Measurements from ENCODE around the gene GOLGA8T.
"Not testable (repeated sequence)": the region's sequence is repeated elsewhere in the genome, so short reads cannot be mapped to it uniquely, and the experiment has no call there.

DNA sequence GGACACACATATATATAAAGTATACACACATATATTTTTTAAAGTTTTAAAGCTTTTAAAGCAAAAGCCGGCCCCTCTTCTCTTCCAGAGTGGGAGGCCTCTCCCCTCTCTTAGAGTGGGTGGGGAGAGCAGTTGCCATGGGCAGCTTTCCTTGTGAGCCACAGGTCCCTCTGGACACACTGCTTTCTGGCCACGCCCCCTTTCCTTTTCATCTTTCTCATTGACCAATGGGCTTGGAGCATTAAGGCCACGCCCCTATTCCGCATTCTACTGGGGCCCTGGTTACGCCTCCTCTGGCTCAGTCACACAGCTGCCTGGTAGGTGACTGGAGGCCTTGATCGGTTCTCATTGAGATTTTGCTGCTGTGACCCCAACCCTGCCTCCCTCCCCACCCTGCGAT lies at the start of gene GOLGA8T:
- TF ChIP-seq, protein P1, sequence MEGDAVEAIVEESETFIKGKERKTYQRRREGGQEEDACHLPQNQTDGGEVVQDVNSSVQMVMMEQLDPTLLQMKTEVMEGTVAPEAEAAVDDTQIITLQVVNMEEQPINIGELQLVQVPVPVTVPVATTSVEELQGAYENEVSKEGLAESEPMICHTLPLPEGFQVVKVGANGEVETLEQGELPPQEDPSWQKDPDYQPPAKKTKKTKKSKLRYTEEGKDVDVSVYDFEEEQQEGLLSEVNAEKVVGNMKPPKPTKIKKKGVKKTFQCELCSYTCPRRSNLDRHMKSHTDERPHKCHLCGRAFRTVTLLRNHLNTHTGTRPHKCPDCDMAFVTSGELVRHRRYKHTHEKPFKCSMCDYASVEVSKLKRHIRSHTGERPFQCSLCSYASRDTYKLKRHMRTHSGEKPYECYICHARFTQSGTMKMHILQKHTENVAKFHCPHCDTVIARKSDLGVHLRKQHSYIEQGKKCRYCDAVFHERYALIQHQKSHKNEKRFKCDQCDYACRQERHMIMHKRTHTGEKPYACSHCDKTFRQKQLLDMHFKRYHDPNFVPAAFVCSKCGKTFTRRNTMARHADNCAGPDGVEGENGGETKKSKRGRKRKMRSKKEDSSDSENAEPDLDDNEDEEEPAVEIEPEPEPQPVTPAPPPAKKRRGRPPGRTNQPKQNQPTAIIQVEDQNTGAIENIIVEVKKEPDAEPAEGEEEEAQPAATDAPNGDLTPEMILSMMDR (IDR thresholded peaks at IDR 0.05; ENCODE audit: poor library complexity, severe bottlenecking), result not testable (repeated sequence)
- TF ChIP-seq SMC3 (conservative IDR thresholded peaks at IDR 0.05; ENCODE audit: poor library complexity); EP300 (conservative IDR thresholded peaks at IDR 0.05; ENCODE audit: poor library complexity, severe bottlenecking); MXI1 (conservative IDR thresholded peaks at IDR 0.05; ENCODE audit: poor library complexity, severe bottlenecking); EZH2 (IDR thresholded peaks at IDR 0.05; ENCODE audit: borderline replicate concordance, insufficient read depth, low read length, poor library complexity, severe bottlenecking); TAF1 (IDR thresholded peaks at IDR 0.05; ENCODE audit: low read depth): not testable (repeated sequence)
- TF ChIP-seq, protein P2, sequence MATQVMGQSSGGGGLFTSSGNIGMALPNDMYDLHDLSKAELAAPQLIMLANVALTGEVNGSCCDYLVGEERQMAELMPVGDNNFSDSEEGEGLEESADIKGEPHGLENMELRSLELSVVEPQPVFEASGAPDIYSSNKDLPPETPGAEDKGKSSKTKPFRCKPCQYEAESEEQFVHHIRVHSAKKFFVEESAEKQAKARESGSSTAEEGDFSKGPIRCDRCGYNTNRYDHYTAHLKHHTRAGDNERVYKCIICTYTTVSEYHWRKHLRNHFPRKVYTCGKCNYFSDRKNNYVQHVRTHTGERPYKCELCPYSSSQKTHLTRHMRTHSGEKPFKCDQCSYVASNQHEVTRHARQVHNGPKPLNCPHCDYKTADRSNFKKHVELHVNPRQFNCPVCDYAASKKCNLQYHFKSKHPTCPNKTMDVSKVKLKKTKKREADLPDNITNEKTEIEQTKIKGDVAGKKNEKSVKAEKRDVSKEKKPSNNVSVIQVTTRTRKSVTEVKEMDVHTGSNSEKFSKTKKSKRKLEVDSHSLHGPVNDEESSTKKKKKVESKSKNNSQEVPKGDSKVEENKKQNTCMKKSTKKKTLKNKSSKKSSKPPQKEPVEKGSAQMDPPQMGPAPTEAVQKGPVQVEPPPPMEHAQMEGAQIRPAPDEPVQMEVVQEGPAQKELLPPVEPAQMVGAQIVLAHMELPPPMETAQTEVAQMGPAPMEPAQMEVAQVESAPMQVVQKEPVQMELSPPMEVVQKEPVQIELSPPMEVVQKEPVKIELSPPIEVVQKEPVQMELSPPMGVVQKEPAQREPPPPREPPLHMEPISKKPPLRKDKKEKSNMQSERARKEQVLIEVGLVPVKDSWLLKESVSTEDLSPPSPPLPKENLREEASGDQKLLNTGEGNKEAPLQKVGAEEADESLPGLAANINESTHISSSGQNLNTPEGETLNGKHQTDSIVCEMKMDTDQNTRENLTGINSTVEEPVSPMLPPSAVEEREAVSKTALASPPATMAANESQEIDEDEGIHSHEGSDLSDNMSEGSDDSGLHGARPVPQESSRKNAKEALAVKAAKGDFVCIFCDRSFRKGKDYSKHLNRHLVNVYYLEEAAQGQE (IDR thresholded peaks at IDR 0.05; ENCODE audit: borderline replicate concordance), result not testable (repeated sequence)
